Transverse colon (tissue), 4 donors: ENCODE results near the gene PTPRF.

Source experiments
- POLR2AphosphoS5 ChIP-seq, 3 donors: sonication (generic); formaldehyde crosslinking; IDR thresholded peaks; one replicate each; pipeline ENCODE4 v1.6.1; 2016; ENCODE audit warnings: antibody characterized with exemption in 3 of 3
- TF ChIP-seq, protein P1 (sequence below), 5 experiments: fragments of 200-600 bp in 3 of 5; fragments of 450-650 bp in 2 of 5; sonication (generic) in 3 of 5; IDR thresholded peaks; 1 replicate in 2 of 5; 2 replicates in 3 of 5; pipeline ENCODE4 v1.5.1; 2016 to 2017; ENCODE audit warnings: antibody characterized with exemption in 5 of 5, inconsistent platforms in 3 of 5, mild to moderate bottlenecking in 2 of 5, moderate library complexity in 1 of 5

GRCh38 chr1:43533584-43533983 is 2.9 kb downstream of the PTPRF start:
- TF ChIP-seq, protein P1, sequence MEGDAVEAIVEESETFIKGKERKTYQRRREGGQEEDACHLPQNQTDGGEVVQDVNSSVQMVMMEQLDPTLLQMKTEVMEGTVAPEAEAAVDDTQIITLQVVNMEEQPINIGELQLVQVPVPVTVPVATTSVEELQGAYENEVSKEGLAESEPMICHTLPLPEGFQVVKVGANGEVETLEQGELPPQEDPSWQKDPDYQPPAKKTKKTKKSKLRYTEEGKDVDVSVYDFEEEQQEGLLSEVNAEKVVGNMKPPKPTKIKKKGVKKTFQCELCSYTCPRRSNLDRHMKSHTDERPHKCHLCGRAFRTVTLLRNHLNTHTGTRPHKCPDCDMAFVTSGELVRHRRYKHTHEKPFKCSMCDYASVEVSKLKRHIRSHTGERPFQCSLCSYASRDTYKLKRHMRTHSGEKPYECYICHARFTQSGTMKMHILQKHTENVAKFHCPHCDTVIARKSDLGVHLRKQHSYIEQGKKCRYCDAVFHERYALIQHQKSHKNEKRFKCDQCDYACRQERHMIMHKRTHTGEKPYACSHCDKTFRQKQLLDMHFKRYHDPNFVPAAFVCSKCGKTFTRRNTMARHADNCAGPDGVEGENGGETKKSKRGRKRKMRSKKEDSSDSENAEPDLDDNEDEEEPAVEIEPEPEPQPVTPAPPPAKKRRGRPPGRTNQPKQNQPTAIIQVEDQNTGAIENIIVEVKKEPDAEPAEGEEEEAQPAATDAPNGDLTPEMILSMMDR (IDR thresholded peaks at IDR 0.05), result no peak
- no peak for TF ChIP-seq POLR2AphosphoS5 (IDR thresholded peaks at IDR 0.05)
